ENCODE data around the gene SORBS1.

DNA sequence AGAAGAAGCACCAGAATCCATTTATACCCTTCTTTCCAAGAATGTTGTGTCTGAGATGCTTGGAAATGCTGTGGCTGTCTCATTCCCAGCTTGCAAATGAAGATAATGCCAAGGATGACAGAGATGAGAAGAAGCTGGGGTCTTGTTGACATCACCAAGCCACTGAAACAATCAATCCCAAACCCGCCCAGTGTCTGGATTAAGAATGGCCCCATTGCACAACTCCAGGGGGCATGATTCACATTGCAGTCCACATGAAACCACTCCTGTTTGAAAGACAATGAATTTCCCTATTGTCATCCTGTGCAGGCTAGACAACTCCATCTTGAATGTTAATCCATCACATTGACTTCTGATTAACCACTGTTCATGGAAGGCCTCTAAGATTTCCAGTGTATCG, 28.6 kb downstream of the SORBS1 start:
- TF ChIP-seq POLR2A (IDR thresholded peaks at IDR 0.05) = no peak
- TF ChIP-seq CTCF (IDR thresholded peaks at IDR 0.05) = no peak

Data from body of pancreas (tissue), 4 donors.